Activated T-helper 9 cell treated with anti-CD3 and anti-CD28 coated beads, Interleukin-2, amount 50 U/mL, for 16 hours (primary cell): ENCODE results near the gene AATF.

Experiments used
- DNase-seq: peaks from one replicate; pipeline ENCODE4 v3.0.0-alpha.2; 2020; ENCODE audit warnings: low read depth

Gene AATF

DNA sequence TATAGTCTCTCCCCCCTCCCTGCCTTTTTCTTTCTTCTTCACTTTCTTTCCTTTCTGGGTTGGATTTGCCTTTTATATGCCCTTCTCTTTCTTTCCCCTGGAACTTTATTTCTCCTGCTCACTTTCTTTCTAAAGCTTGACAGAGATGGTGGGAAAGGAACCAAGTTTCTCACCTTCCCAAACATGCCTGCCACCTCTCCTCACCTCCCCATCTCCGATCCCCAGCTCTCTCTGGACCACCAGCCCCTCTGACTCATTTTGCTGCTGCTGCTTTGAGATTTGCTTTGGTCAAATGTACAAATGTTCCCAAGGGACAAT lies 18.2 kb upstream of the AATF start:
- DNase-seq = no peak

DNA sequence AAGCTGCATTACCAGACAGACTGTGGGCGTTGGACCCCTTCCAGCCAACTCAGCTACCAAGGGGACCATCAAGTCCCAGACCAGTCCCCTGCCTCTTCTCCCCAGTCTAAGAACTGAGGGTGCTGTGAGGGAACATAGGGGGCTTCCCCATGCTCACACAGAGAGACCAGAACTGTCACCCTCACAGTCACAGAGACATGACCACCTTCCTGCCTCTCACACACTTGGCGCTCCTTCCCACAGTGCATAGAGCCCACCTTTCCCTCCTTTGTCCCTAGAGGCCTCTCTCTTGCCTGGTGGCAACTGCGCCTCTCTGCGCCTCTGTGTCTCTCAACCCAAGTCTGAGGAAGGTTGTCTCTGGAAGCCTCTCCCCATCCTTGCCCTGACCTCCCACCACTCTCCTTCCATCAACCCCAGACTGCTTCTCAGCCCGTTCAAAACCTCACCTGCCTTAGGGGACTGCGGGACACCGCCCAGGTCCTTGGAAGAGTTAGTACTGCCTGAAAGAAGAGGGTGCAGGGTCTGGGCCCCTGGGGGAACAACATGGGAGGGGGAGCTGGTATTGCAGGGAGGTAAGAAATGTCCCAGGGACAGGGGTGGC lies 17.6 kb upstream of the AATF start:
- no peak for DNase-seq

DNA sequence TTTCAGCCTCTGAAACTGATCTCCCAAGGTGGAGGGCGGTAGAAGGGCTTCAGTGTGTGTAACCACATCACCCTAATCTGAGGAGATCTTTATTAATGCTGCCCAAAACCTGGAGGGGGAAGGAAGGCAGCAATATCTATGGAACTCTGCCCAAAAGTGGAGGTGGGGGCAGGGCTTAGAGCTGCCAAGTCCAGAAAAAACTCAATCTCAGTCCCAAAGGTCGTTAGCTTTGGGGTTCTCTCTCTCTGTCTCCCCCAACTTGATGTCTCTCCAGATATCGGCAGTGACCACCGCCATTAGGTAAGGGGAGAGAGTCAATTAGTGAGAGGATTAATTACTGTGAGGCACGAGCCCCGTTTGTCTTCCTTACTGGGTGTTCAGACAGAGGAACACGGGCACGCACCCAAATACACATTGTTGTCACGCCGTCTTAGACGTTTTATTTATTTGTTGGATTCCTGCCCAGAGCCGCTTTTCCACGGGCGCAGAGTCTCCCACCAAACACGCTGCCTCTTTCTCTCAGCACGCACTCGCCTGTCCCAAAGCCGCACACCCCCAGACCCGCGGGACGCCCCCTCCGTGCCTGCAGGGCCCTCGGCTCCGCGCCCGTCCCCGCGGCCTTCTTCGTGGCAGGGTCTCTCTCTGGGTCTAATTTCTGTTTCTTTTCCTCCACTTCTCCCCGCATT lies 16.9 kb upstream of the AATF start:
- DNase-seq = no peak

DNA sequence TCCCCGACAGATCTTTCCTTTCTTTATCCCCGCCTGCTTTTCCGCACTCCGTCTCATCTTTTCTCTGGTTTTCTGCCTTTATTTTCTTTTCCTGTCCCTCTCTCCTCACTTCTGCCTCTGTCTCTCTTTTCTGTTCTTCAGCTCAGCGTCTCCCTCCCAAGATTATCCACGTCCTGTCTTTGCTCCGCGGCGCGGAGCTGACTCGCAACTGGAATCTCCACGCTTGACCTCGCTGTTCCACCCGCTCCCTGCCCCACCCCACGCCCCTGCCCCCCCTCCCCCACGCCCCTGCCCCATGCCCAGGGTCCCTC lies 16.4 kb upstream of the AATF start:
- no peak for DNase-seq

DNA sequence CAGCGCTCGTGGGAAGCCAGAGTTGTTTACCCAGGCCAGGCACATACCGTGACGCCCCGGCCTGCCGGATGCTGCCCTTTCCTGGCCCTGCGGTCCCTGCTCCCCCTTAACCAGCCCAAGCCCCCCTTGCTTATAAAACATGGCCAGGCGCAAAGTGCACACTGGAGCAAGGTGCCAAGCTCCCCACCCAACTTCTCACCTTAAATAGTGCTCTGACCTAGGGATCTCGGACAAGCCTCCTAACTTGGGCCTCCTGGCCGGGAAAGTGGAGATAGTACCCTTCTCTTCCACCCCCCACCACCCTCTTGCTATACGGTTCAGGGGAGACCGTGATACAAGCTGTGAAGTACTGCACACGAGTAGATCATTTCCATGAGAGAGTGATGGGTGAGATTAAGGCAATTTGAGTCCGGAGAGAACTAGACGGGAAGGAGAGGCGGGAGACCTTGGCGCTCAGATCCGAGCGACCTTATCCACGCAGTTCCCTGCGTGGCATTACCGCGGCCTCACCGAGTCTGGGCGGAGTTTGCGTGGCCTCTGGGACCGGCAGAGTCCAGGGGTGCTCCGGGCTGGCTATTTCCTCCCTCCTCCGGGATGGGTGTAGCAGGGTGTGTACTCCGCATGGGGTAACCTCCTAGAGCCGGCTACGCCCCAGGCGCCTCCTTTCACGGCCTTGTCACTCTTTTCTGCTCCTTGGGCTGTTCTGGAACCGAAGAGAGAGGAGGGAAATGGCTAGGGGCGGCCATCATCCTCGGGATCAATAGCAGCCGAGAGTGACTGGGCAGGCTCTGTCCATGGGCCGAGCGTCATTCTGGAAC lies 15.9 kb upstream of the AATF start:
- DNase-seq = no peak

DNA sequence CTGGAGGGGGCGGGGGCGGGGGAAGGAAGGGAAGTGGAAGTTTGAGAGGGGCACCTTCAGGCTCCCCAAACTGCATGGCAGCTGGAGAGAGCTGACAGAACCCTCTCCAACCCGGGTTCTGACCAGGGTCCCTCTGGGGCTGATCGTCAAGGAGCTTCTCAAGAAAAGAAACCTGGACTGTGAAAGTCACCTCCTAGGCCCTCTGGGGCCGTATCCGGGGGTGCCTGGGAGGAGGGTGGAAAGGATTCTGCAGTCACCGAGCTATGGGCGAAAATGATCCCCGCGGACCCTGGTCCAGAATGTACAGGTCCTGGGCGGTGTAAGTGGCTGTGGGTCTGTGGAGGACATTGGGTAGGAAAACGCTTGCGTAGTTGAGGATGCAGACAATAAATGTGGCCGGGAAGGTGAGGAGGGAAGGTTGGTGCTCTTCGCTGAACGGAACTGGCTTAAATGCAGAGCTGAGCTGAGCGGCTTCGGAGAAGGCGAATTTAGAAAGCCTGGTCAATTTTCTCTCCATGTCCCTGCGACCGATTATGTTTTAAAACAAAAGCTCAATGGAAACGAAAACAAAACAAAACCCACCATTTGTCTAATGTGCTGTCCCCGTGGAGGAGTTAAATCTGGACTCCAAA lies 15.1 kb upstream of the AATF start:
- no peak for DNase-seq

DNA sequence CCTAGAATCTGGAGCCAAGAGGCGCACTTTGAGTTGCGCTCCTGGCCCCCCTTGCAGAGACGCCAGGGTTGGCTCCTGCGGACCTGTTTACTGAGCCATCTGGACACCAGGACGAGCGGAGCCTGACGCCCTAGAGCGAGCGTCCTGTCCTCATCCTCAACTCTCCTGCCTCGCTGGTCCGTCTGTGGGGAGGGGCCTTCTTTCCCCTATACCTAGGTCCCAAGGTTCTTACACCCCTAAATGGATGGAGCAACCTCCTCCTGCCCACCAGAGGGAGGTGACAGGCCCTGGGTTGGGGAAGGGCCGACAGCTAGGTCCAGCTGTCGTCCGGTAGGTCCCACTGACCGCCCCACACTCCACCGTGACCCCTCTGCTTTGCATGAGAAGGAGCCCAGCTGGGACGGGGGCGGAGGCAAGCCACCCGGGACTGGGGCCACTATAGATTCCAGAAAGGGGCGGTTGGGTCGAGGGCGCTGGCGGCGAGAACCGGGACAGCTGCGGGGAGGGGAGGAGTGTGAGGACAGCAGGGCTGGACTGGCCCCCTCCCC lies 14.5 kb upstream of the AATF start:
- DNase-seq = no peak

DNA sequence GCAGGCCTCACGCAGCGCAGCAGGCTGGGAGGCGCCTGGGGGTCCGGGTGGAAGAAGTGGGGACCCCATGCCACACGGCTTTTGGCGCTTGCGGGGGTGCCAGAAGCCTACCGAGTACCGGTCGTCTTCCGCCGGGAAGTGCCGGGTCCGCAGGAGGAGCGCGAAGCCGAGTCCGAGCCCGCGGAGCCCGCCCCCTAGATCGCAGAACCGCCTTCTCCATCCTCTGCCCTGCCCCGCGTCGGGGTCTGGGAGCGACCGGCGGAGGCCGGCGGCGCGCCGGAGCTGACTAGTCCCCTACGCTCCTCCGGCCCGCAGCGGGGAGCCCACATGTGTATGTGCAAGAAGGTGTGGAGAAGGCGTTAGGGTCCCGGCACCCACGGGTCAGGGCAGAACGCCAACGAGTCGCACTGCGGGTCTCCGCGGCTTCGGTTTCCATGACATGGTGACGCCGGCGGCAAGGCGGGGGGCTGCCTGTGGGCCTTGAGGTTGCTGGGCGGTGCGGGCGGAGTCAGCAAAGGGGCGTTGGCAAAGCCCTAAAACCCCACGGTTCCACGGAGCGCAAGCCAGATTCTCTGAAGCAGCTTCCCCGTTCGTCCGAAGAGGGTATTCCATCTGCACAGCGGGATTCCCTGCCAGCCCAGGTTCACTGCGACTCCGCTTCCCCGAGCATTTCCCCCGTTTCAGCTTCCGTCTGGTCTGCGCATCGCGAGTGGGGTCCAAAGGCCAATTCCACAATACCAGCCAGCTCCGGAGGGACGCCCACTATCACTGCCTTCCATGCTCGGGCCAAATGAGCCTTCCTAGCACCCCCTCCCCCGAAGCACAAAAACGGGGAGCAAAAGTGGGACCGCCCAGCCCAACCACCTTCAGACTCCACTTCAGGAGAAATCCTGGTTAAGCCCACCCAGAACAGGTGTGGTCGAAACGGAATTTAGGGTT lies 13.8 kb upstream of the AATF start:
- no peak for DNase-seq

DNA sequence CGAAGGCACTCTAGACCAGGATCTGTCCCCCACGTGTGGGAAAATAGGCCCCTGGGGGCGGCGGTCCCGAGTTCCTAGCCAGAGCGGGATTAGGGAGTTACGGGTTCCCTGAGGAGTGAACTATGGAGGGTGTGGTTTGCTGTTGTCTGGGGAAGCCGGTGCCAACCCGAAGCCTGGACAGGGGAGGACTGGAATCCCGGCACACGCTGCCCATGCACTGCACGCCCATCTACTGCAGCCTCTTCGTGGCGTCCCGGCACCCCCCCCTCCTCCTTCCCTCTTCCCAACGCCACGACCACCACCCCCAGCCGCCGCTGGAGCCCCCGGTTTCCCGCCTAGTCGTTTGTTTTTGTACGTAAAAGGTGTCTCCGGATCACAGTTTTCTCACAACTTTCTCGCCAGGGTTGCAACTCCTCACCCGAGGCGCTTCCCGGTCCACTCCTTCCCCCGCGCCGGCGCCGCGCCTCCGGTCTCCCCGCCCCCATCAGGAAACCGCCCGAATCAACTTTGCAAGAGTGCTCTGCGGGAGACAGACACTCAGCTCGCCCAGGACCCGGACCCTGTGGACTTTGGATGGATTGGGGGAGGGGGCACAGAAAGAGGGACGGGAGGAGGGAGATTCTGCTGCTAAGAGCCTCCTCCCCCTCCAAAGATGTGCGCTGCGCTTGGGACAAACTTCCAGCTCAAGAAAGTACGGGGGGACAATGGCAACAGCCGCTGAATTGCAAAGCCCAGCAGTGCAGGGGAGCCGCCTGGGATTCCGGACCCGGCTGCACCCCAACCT lies 12.9 kb upstream of the AATF start:
- no peak for DNase-seq

DNA sequence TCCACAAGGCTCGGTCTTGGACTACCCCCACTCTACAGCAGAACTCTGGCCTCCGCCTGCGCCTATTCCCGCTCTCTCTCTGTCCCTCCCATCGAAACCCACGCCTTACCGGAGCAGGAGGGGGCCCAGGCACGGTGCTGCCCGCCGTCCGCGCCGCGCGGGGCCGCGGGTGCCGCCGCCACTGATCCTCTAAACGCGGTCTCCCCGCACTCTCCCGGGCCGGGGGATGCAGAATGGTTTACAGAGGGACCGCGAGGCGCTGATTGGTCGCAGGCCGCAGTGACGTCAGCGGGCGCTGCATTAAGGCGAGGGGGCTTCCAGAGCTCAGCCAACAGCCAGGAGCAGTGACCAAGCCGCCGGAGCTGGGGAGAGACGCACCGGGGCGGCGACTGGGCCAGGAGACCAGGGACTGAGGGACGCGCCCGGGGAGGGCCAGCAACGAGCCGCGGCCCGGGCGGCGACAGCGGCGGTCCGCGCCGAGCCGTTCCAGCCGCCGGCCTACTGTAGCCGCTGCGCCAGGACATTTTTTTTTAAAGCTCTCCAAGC lies 12.2 kb upstream of the AATF start:
- no peak for DNase-seq

DNA sequence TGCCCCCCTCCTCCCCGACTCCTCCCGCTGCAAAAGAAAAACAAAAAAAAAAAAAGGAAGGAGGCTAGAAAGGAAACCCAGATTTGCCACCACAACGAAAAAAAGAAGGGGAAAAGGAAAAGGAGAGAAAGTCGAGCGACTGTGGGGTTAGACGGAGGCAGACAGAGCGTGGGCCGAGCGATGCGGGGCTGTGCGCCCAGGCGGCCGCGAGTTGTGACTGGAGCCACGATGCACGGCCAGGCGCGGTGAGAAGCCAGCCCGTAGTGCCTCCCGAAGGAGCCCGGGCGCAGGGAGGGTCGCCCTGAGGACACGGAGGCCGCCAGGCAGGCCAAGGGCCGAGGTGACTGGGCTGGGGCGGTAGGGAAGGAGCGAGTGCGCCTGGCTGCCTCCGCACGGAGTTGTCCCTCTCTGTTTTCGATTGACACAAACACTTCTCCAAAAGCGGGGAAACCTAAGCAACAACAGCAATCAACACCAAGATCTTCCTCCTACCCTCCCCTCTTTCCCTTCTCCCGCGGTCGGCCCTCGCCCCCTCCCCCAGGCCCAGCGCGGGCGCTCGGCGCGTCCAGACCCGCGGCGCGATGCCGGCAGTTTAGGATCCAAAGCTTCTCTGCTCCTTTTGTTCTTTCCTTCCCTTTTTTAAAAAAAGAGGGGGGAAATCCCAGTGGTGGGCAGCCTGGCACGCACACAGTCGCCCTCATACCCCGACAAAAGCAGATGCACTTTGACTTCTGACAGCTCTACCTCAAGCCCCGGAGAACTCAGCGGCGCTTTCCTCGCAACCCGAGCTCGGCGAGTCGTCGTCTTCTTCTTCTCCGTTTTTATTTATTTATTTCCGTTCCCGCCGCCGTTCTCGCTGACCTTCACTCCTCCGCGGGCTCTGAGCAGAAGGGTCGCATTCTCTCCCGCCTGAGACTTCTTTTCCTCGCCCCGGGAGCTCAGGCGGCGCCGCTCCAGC lies 11.5 kb upstream of the AATF start, which contains the start of gene LHX1:
LHX1 (plus strand) TSS at position 475 of the 958 bp plus-strand sequence. CDS start 723 bp downstream, outside the sequence.
- DNase-seq = no peak

DNA sequence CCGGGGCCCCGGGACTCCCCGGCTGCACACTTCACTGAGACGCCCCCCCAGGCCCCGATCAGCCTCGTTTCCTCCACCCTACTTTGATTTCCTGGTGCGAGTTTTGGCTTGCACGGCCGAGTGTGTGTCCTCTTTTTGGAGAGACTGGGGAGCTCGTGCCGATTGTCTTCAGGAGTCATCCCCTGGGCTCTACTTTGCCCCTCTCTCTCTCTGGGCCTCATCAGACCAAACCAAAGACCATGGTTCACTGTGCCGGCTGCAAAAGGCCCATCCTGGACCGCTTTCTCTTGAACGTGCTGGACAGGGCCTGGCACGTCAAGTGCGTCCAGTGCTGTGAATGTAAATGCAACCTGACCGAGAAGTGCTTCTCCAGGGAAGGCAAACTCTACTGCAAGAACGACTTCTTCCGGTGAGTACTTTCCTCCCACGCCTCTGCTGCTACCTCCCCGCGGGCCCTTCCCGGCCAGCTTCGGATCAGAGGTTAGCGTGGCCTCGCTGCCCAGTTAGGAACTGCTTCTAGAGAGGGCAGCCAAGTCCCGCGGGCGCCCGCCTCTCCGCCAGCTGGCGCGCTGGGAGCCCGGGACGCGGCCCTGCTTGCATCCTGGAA lies 10.7 kb upstream of the AATF start:
- no peak for DNase-seq

DNA sequence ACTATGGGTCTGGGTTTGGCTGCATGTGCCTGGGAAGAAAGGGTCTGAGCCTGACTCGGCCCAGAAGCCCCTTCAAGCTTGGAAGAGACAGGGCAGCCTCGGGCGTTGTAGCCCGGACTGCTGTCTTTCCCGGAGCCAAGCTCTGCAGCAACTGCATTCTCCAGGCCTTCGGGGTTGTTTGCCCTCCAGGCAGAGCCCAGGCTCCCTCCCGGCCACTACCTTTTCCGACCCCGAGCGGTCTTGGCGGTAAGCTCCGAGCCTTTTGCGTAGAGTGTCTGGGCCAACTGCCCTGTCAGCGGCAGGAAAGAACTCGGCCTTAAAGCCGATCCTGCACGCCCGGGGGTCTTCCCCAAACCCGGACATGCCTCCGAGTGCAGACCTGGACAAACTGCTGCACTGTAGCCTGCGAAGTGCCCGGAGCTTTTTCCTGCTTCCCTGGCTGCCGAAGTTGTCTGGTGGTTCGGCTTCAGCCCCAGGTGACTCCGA lies 10.1 kb upstream of the AATF start:
- DNase-seq = no peak

DNA sequence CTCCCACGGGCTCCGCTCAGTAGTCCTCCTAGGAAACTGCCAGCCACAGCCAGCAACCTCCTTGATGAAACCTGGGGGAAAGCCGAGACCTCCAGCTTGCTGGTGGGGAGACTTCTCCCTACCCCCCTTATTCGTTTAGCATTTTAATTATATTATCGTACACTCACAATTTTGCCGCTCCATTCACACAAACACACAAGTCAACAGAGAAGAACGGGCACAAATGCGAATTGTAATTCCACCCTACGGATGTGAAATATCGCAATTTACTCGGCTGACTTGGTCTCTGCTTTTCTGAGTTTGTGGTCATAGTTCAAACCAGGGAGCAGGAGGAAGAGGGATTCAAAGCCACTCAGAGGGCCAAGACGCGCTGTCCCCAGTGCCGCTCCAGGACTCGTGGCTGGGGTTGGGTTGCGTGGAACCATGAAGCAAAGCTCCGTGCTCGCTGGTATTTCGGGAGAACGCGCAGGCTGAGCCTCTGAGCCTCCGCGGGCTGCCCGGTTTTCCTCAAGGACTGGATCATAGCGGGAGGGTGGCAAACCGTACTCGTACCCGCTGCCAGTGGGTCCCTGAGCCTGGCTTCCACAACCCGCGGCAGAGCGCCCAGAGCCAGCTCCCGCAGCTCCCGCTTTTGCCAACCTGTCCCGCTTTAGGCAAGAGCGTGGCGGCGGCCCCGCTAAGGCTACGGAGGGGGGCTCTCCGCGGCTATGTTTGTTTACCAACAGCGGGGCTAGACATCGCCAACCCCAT lies 9.5 kb upstream of the AATF start:
- DNase-seq = no peak

DNA sequence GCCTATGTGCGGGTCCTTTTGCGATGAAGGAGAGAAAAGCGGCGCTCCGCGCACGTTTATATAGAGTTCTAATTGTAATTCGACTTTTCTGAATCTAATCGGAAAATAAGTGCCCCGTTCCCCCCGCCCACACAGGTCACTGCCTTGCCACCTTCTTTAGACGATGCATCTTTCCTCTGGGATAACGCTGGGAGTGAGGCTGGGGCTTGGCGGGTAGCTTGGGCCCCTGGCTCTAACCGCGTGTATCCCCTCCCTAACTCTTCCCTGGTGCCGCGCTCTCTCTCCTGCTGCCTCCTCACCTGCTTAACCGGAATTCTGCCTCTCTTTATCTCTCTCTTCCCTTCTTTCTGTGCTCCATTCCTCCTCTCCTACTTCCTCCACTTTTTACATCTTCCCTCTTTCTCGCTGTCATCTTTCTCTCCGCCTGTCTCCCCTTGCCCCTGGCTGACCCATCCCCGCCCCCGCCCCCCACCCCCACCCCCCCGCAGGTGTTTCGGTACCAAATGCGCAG lies 8.9 kb upstream of the AATF start:
- DNase-seq = no peak

DNA sequence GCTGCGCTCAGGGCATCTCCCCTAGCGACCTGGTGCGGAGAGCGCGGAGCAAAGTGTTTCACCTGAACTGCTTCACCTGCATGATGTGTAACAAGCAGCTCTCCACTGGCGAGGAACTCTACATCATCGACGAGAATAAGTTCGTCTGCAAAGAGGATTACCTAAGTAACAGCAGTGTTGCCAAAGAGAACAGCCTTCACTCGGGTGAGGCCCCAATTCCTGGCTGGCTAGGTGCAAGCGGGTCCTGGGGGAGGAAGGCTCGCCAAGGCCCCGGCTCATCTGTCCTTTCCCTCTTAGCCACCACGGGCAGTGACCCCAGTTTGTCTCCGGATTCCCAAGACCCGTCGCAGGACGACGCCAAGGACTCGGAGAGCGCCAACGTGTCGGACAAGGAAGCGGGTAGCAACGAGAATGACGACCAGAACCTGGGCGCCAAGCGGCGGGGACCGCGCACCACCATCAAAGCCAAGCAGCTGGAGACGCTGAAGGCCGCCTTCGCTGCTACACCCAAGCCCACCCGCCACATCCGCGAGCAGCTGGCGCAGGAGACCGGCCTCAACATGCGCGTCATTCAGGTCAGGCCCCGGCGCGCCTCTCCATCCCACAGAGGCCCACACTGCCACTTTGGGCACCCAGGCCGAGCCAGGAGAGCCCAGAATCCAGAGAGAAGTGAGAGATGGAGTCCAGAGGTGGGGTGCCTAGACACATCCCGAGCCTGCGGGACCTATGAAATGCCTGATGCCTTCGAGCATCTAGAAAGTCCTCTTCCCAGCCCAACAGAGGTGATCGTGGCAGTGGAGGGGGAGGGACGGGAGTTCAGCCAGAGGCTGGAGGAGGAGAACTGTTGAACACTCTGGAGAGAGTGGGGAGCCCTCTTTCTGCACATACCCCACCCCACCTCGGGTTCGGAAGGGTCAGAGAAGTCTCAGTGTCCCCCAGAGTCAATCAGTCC lies 8.2 kb upstream of the AATF start:
- no peak for DNase-seq
